SK-N-SH (cell line): ENCODE results near the gene CUX1. TPM values are rescaled to one million over a fixed set of nuclear protein-coding genes. Genes with fewer than 3 reads are reported as not detected.

ENCODE experiments used
- CTCF ChIA-PET: fragments of 300-600, 350-600 bp; formaldehyde crosslinking; extraction: SDS; loops from one replicate; lab custom pipeline; 2021; lab: Yijun Ruan, JAX
- POLR2A ChIA-PET: fragments of 350-600 bp; sonication (Branson Sonifier 250); formaldehyde crosslinking; extraction: SDS; loops from one replicate; lab custom pipeline; 2020; ENCODE audit warnings: antibody characterized with exemption, inconsistent platforms; lab: Yijun Ruan, JAX
- DNase-seq: peaks from one replicate; pipeline ENCODE4 v3.0.0; 2012
- H2AFZ ChIP-seq: fragments of 200-600 bp; sonication (generic); 2 replicates; pipeline ENCODE4 v1.8.1; 2016; ENCODE audit warnings: antibody characterized with exemption, mild to moderate bottlenecking, low read depth
- H3F3A ChIP-seq: fragments of 200-600 bp; sonication (generic); replicated peaks from 2 replicates; pipeline ENCODE3; 2016; ENCODE audit warnings: antibody characterized with exemption, mild to moderate bottlenecking; ENCODE audit not compliant: insufficient read depth
- H3K27ac ChIP-seq, 2 experiments: fragments of 200-500 bp in 1 of 2; fragments of 200-600 bp in 1 of 2; sonication (Bioruptor generic) in 1 of 2; sonication (generic), shearing (Covaris generic) in 1 of 2; 2 replicates each; pipeline versions ENCODE4 v1.5.1 to v1.6.1; 2014 to 2016; ENCODE audit warnings: low read depth in 2 of 2, inconsistent platforms in 1 of 2, low read length in 1 of 2, mild to moderate bottlenecking in 1 of 2, mixed read lengths in 1 of 2
- H3K27me3 ChIP-seq: fragments of 200-600 bp; sonication (generic), shearing (Covaris generic); 2 replicates; pipeline ENCODE4 v1.6.1; 2016; ENCODE audit warnings: mixed run types; ENCODE audit not compliant: insufficient read depth
- H3K36me3 ChIP-seq, 2 experiments: fragments of 200-500 bp in 1 of 2; fragments of 200-600 bp in 1 of 2; sonication (Bioruptor generic) in 1 of 2; sonication (generic) in 1 of 2; replicated peaks in 1 of 2; 2 replicates each; pipeline versions ENCODE3 to v1.5.1; 2014 to 2016; ENCODE audit warnings: low read length in 1 of 2, mild to moderate bottlenecking in 1 of 2; ENCODE audit not compliant: insufficient read depth in 2 of 2, control insufficient read depth in 1 of 2
- H3K4me1 ChIP-seq, 2 experiments: fragments of 200-500 bp in 1 of 2; fragments of 200-600 bp in 1 of 2; sonication (Bioruptor generic) in 1 of 2; sonication (generic), shearing (Covaris generic) in 1 of 2; 2 replicates each; pipeline versions ENCODE4 v1.5.1 to v1.6.1; 2014 to 2016; ENCODE audit warnings: low read depth in 1 of 2, low read length in 1 of 2, mixed run types in 1 of 2; ENCODE audit not compliant: insufficient read depth in 2 of 2, control insufficient read depth in 1 of 2
- H3K4me2 ChIP-seq: fragments of 200-600 bp; sonication (generic), shearing (Covaris generic); 2 replicates; pipeline ENCODE4 v1.6.1; 2017; ENCODE audit warnings: mixed run types
- H3K4me3 ChIP-seq, 2 experiments: fragments of 200-500 bp in 1 of 2; fragments of 200-600 bp in 1 of 2; sonication (Bioruptor generic) in 1 of 2; sonication (generic), shearing (Covaris generic) in 1 of 2; 2 replicates each; pipeline versions ENCODE4 v1.5.1 to v1.8.1; 2014 to 2016; ENCODE audit warnings: low read depth in 2 of 2, inconsistent platforms in 1 of 2, low read length in 1 of 2, mild to moderate bottlenecking in 1 of 2, mixed read lengths in 1 of 2, moderate library complexity in 1 of 2
- H3K79me2 ChIP-seq: fragments of 200-600 bp; sonication (generic); 2 replicates; pipeline ENCODE4 v1.8.1; 2017; ENCODE audit warnings: mild to moderate bottlenecking; ENCODE audit not compliant: insufficient read depth
- H3K9ac ChIP-seq: fragments of 200-600 bp; sonication (generic); 2 replicates; pipeline ENCODE4 v1.6.1; 2017; ENCODE audit warnings: mixed run types
- H3K9me2 ChIP-seq: fragments of 200-600 bp; sonication (generic); 2 replicates; pipeline ENCODE4 v1.6.1; 2017; ENCODE audit warnings: mixed run types
- H3K9me3 ChIP-seq: fragments of 200-600 bp; sonication (generic); 2 replicates; pipeline ENCODE4 v1.6.1; 2017; ENCODE audit warnings: mixed run types, mild to moderate bottlenecking, moderate library complexity
- H4K20me1 ChIP-seq: fragments of 200-600 bp; sonication (generic); 2 replicates; pipeline ENCODE4 v1.6.1; 2017; ENCODE audit warnings: mild to moderate bottlenecking, mixed run types; ENCODE audit not compliant: insufficient read depth
- CTCF ChIP-seq: fragments of 200-600 bp; sonication (generic); IDR thresholded peaks from 2 replicates; pipeline ENCODE4 v1.6.1; 2017; ENCODE audit warnings: antibody characterized with exemption, mild to moderate bottlenecking, moderate library complexity
- FOSL2 ChIP-seq: IDR thresholded peaks from 2 replicates; pipeline ENCODE4 v1.4.0; 2012; ENCODE audit warnings: low read depth, mild to moderate bottlenecking, moderate library complexity, borderline replicate concordance
- FOXJ3 ChIP-seq: sonication (generic); formaldehyde crosslinking; IDR thresholded peaks from 2 replicates; pipeline ENCODE4 v1.5.1; 2020; ENCODE audit warnings: mild to moderate bottlenecking, missing genetic modification reagents
- GATA2 ChIP-seq: sonication (generic); formaldehyde crosslinking; IDR thresholded peaks from 2 replicates; pipeline ENCODE4 v1.5.0; 2020; ENCODE audit warnings: mild to moderate bottlenecking, missing genetic modification reagents
- MAX ChIP-seq: IDR thresholded peaks from 2 replicates; pipeline ENCODE4 v1.4.0; 2012; ENCODE audit warnings: low read depth
- MEF2A ChIP-seq: IDR thresholded peaks from 2 replicates; pipeline ENCODE4 v1.4.0; 2012; ENCODE audit warnings: low read depth, borderline replicate concordance
- MXI1 ChIP-seq: IDR thresholded peaks from 2 replicates; pipeline ENCODE4 v1.6.1; 2012; ENCODE audit warnings: mild to moderate bottlenecking, low read depth, low read length, improper control_type of control experiment
- NRF1 ChIP-seq: IDR thresholded peaks from 2 replicates; pipeline ENCODE4 v1.6.1; 2012; ENCODE audit warnings: low read depth, mild to moderate bottlenecking, low read length
- PBX3 ChIP-seq: IDR thresholded peaks from 2 replicates; pipeline ENCODE4; 2012
- REST ChIP-seq: IDR thresholded peaks from 2 replicates; pipeline ENCODE4 v1.6.1; 2012; ENCODE audit warnings: mild to moderate bottlenecking, low read depth, low read length, moderate library complexity
- RFX5 ChIP-seq: IDR thresholded peaks from 2 replicates; pipeline ENCODE4 v1.6.1; 2012; ENCODE audit warnings: mild to moderate bottlenecking, improper control_type of control experiment, low read length
- SIN3A ChIP-seq: IDR thresholded peaks from 2 replicates; pipeline ENCODE4 v1.6.1; 2012; ENCODE audit warnings: low read depth, mild to moderate bottlenecking, low read length, moderate library complexity, borderline replicate concordance
- TAF1 ChIP-seq: IDR thresholded peaks from 2 replicates; pipeline ENCODE4 v1.6.1; 2012; ENCODE audit warnings: low read depth, mild to moderate bottlenecking, low read length, moderate library complexity, borderline replicate concordance
- TCF12 ChIP-seq: IDR thresholded peaks from 2 replicates; pipeline ENCODE4 v1.4.0; 2012
- USF1 ChIP-seq: IDR thresholded peaks from 2 replicates; pipeline ENCODE4 v1.4.0; 2012; ENCODE audit warnings: low read depth, borderline replicate concordance
- YY1 ChIP-seq: IDR thresholded peaks from 2 replicates; pipeline ENCODE4 v1.4.0; 2012; ENCODE audit warnings: low read depth, mild to moderate bottlenecking
- WGBS: methylation state at CpG from one replicate; pipeline ENCODE4 v1.1.6; 2017; ENCODE audit warnings: low lambda C conversion rate; 5-methylcytosine and 5-hydroxymethylcytosine counted together
- polyA plus RNA-seq, 3 experiments: library from polyadenylated mRNA; depleted of rRNA; stranded (reverse); fragments of >200 nt; gene quantifications; 2 replicates each; pipeline ENCODE4 v1.2.3, GENCODE V29; 2012
- TF ChIP-seq, protein P1 (sequence below): IDR thresholded peaks from 2 replicates; pipeline ENCODE4 v1.4.0; 2012; ENCODE audit warnings: low read depth, borderline replicate concordance
- TF ChIP-seq, protein P2 (sequence below): fragments of 150-350 bp; IDR thresholded peaks from 2 replicates; pipeline ENCODE4 v1.6.1; 2016; ENCODE audit warnings: mild to moderate bottlenecking, low read depth, low read length

Gene CUX1
- polyA plus RNA-seq, 1 of the 3 experiments (the other 2 are of a cell fraction) = 68.6 TPM

- Histone ChIP-seq H3F3A (peaks cover 10% of the 10 kb centered on the region), H3K9me3 (no peaks in the 10 kb centered on the region), H3K4me2 (no peak overlapping the region), H3K27ac (no peak overlapping the region), H3K79me2 (no peaks in the 10 kb centered on the region), H3K27me3 (peaks cover 5% of the 10 kb centered on the region; the same call in 1 of the 2 replicates), H3K9me2 (no peaks in the 10 kb centered on the region), H4K20me1 (no peaks in the 10 kb centered on the region), H3K4me3 (no peak overlapping the region), H3K36me3 (no peaks in the 10 kb centered on the region), H3K4me1 (peaks cover 0 to 5% of the 10 kb centered on the region in 2 experiments; a peak in 2 of 4 replicates), H3K9ac (no peak overlapping the region), H2AFZ (no peak overlapping the region)
- POLR2A ChIA-PET = no interaction called here
- DNase-seq = no peak
- CTCF ChIA-PET = interaction anchor here (0.8 kb wide), 1 partner anchor 246 kb away, joined by 3 read pairs; no protein-coding TSS in a partner anchor
- 70% methylated on average over 1 of the region's 1 CpG for WGBS
- TF ChIP-seq, protein P1, sequence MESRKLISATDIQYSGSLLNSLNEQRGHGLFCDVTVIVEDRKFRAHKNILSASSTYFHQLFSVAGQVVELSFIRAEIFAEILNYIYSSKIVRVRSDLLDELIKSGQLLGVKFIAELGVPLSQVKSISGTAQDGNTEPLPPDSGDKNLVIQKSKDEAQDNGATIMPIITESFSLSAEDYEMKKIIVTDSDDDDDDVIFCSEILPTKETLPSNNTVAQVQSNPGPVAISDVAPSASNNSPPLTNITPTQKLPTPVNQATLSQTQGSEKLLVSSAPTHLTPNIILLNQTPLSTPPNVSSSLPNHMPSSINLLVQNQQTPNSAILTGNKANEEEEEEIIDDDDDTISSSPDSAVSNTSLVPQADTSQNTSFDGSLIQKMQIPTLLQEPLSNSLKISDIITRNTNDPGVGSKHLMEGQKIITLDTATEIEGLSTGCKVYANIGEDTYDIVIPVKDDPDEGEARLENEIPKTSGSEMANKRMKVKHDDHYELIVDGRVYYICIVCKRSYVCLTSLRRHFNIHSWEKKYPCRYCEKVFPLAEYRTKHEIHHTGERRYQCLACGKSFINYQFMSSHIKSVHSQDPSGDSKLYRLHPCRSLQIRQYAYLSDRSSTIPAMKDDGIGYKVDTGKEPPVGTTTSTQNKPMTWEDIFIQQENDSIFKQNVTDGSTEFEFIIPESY = no peak
- TF ChIP-seq CTCF (no peak), REST (no peak), RFX5 (no peak), TAF1 (no peak), FOXJ3 (no peak), TCF12 (no peak), FOSL2 (no peak), GATA2 (CRISPR knock-in tag) (no peak), USF1 (no peak), YY1 (no peak), SIN3A (no peak), PBX3 (no peak), MXI1 (no peak), NRF1 (no peak), MEF2A (no peak), MAX (no peak)
- TF ChIP-seq, protein P2, sequence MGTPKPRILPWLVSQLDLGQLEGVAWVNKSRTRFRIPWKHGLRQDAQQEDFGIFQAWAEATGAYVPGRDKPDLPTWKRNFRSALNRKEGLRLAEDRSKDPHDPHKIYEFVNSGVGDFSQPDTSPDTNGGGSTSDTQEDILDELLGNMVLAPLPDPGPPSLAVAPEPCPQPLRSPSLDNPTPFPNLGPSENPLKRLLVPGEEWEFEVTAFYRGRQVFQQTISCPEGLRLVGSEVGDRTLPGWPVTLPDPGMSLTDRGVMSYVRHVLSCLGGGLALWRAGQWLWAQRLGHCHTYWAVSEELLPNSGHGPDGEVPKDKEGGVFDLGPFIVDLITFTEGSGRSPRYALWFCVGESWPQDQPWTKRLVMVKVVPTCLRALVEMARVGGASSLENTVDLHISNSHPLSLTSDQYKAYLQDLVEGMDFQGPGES = no peak
These were observed 28.9 kb upstream of the CUX1 start for GRCh38 chr7:101788517-101788916.
